GM12892 (cell line): ENCODE results near the gene TGFB2. TPM values are rescaled to one million over a fixed set of nuclear protein-coding genes. Genes with fewer than 3 reads are reported as not detected.

Experiments
- DNase-seq: peaks from one replicate; pipeline ENCODE4 v3.0.0; 2011; ENCODE audit not compliant: insufficient read length
- FAIRE-seq: peaks from 2 replicates; lab custom pipeline; 2011; peaks lifted over from hg19 to GRCh38; lab: Jason Lieb, UNC
- POLR2A ChIP-seq: IDR thresholded peaks from 2 replicates; pipeline ENCODE4 v1.6.1; 2011; ENCODE audit warnings: low read depth, low read length, control low read depth
- POLR2AphosphoS5 ChIP-seq: IDR thresholded peaks from 2 replicates; pipeline ENCODE4 v1.6.1; 2011; ENCODE audit warnings: low read depth, low read length, control low read depth
- TAF1 ChIP-seq: IDR thresholded peaks from 2 replicates; pipeline ENCODE4 v1.6.1; 2011; ENCODE audit warnings: low read depth, mild to moderate bottlenecking, control low read depth, low read length, borderline replicate concordance
- polyA plus RNA-seq: library from polyadenylated mRNA; unstranded; fragments of >200 nt; gene quantifications from one replicate; pipeline ENCODE4 v1.2.1, GENCODE V29; 2012; ENCODE audit warnings: missing spikeins, inconsistent platforms; ENCODE audit not compliant: missing spikeins

Gene TGFB2
- polyA plus RNA-seq, result not detected

GRCh38 chr1:218344814-218345672 lies at the start of gene TGFB2:
Gene TGFB2, plus strand, starts transcription at chr1:218345336. Its CDS starts 1,366 bp downstream, at chr1:218346702.
- DNase-seq (no peak), FAIRE-seq (no peak)
- no peak for TF ChIP-seq POLR2AphosphoS5
- TF ChIP-seq TAF1, result no peak
- TF ChIP-seq POLR2A, result no peak

GRCh38 chr1:218296162-218296561 lies 49.0 kb upstream of the TGFB2 start:
- TF ChIP-seq TAF1 (no peak), POLR2AphosphoS5 (no peak), POLR2A (no peak)
- DNase-seq, result no peak
- FAIRE-seq, result no peak

GRCh38 chr1:218297461-218297860 lies 47.7 kb upstream of the TGFB2 start:
- TF ChIP-seq POLR2AphosphoS5, result no peak
- TF ChIP-seq POLR2A, result no peak
- no peak for TF ChIP-seq TAF1
- FAIRE-seq, result no peak

GRCh38 chr1:218297867-218298266 lies 47.3 kb upstream of the TGFB2 start:
- DNase-seq (no peak), FAIRE-seq (no peak)
- TF ChIP-seq POLR2AphosphoS5 (no peak), POLR2A (no peak), TAF1 (no peak)

More at GRCh38 chr1:218297461-218297860, 47.7 kb upstream of the TGFB2 start:
- no peak for DNase-seq

GRCh38 chr1:218298398-218298797 lies 46.7 kb upstream of the TGFB2 start:
- DNase-seq (no peak), FAIRE-seq (no peak)
- TF ChIP-seq POLR2A (no peak), TAF1 (no peak), POLR2AphosphoS5 (no peak)

- DNase-seq, result no peak
Measured at GRCh38 chr1:218299416-218299815, 45.7 kb upstream of the TGFB2 start.

GRCh38 chr1:218301217-218301616 lies 43.9 kb upstream of the TGFB2 start:
- FAIRE-seq (no peak), DNase-seq (no peak)
- TF ChIP-seq POLR2A (no peak), POLR2AphosphoS5 (no peak), TAF1 (no peak)

More at GRCh38 chr1:218299416-218299815, 45.7 kb upstream of the TGFB2 start:
- TF ChIP-seq POLR2A (no peak), TAF1 (no peak), POLR2AphosphoS5 (no peak)
- FAIRE-seq, result no peak

GRCh38 chr1:218302155-218302554 lies 43.0 kb upstream of the TGFB2 start:
- FAIRE-seq (no peak), DNase-seq (no peak)
- TF ChIP-seq TAF1, result no peak
- no peak for TF ChIP-seq POLR2A
- TF ChIP-seq POLR2AphosphoS5, result no peak

GRCh38 chr1:218303176-218303879 lies 41.8 kb upstream of the TGFB2 start:
- DNase-seq, result no peak

GRCh38 chr1:218304281-218305039 lies 40.7 kb upstream of the TGFB2 start:
- TF ChIP-seq POLR2A (no peak), POLR2AphosphoS5 (no peak), TAF1 (no peak)
- FAIRE-seq, result no peak
- no peak for DNase-seq

More at GRCh38 chr1:218303176-218303879, 41.8 kb upstream of the TGFB2 start:
- FAIRE-seq, result no peak
- TF ChIP-seq POLR2AphosphoS5 (no peak), TAF1 (no peak), POLR2A (no peak)
